GM11168 (cell line): ENCODE data around the gene KLK12.

ENCODE experiments used
- in situ Hi-C: fragments of 300-500 bp; cut with MboI; formaldehyde crosslinking; loops from one replicate; pipeline ENCODE4 v1.12.0; 2022; ENCODE audit warnings: low sequenced_read_pairs; ENCODE audit not compliant: unreplicated experiment

KLK12 gene

GRCh38 chr19:51034704-51035103 lies at the start of gene KLK12:
KLK12 (minus strand) TSS chr19:51035002; CDS start chr19:51034621, 381 bp downstream.
- in situ Hi-C loops: no loop called here

- in situ Hi-C loops: no loop called here
Observed at GRCh38 chr19:51084505-51084904, 49.7 kb upstream of the KLK12 start.

- in situ Hi-C loops: no loop called here
Observed at GRCh38 chr19:51083783-51084182, 49.0 kb upstream of the KLK12 start.

- in situ Hi-C loops: no loop called here
Observed at GRCh38 chr19:51083181-51083580, 48.4 kb upstream of the KLK12 start.

- in situ Hi-C loops: no loop called here
Observed at GRCh38 chr19:51082611-51083010, 47.8 kb upstream of the KLK12 start, which contains the start of gene KLK14. KLK14 (minus strand) TSS chr19:51082887; CDS start chr19:51082614, 273 bp downstream.

GRCh38 chr19:51081476-51081875 lies 46.7 kb upstream of the KLK12 start:
- in situ Hi-C loops: no loop called here

GRCh38 chr19:51079481-51080110 lies 44.8 kb upstream of the KLK12 start:
- in situ Hi-C loops: no loop called here

GRCh38 chr19:51078731-51079130 lies 43.9 kb upstream of the KLK12 start:
- in situ Hi-C loops: no loop called here

- in situ Hi-C loops: no loop called here
Observed at GRCh38 chr19:51078104-51078503, 43.3 kb upstream of the KLK12 start.

GRCh38 chr19:51076631-51077213 lies 41.9 kb upstream of the KLK12 start:
- in situ Hi-C loops: no loop called here

GRCh38 chr19:51075998-51076397 lies 41.2 kb upstream of the KLK12 start:
- in situ Hi-C loops: no loop called here

- in situ Hi-C loops: no loop called here
Observed at GRCh38 chr19:51071095-51071405, 36.2 kb upstream of the KLK12 start.

- in situ Hi-C loops: no loop called here
Observed at GRCh38 chr19:51070334-51071094, 35.7 kb upstream of the KLK12 start.

GRCh38 chr19:51066393-51067186 lies 31.8 kb upstream of the KLK12 start:
- in situ Hi-C loops: no loop called here

- in situ Hi-C loops: no loop called here
Observed at GRCh38 chr19:51065221-51065960, 30.6 kb upstream of the KLK12 start.

- in situ Hi-C loops: no loop called here
Observed at GRCh38 chr19:51064534-51065220, 29.9 kb upstream of the KLK12 start, which contains the start of gene KLK13. KLK13 (minus strand) TSS chr19:51065092; CDS start chr19:51065067, 25 bp downstream.

- in situ Hi-C loops: no loop called here
Observed at GRCh38 chr19:51063664-51064063, 28.9 kb upstream of the KLK12 start.

- in situ Hi-C loops: no loop called here
Observed at GRCh38 chr19:51060973-51061372, 26.2 kb upstream of the KLK12 start.

GRCh38 chr19:51060336-51060735 lies 25.5 kb upstream of the KLK12 start:
- in situ Hi-C loops: no loop called here
